K562 (cell line): ENCODE measurements around the gene WWP2. TPM values are rescaled to one million over a fixed set of nuclear protein-coding genes. Genes with fewer than 3 reads are reported as not detected.

Experiments
- ATAC-seq: fragments of 200-7000 bp; cut with Tn5 transposase; 3 replicates; pipeline ENCODE4 v1.9.1; 2020; ENCODE audit warnings: moderate library complexity
- BruUV-seq: library from RNA; stranded (reverse); fragments of 400-500 nt; replicated peaks from 2 replicates; lab custom pipeline; 2021; lab: Mats Ljungman, UMichigan
- CTCF ChIA-PET: fragments of 300-600 bp; formaldehyde crosslinking; extraction: SDS; loops from one replicate; lab custom pipeline; 2021; ENCODE audit warnings: low intra/inter-chr PET ratio; lab: Yijun Ruan, JAX
- POLR2A ChIA-PET: fragments of 300-600, 350-650 bp; sonication (Branson Sonifier 250); formaldehyde crosslinking; extraction: SDS; loops from one replicate; lab custom pipeline; 2021; ENCODE audit warnings: antibody characterized with exemption, inconsistent platforms; lab: Yijun Ruan, JAX
- DNase-seq, 4 experiments: peaks; one replicate each; pipeline versions ENCODE4 v3.0.0 to v3.0.0-alpha.2; 2011 to 2018; ENCODE audit warnings: low spot score in 3 of 4, mixed read lengths in 3 of 4; ENCODE audit errors: extremely low read depth in 1 of 4
- FAIRE-seq: peaks from 2 replicates; lab custom pipeline; 2011; peaks lifted over from hg19 to GRCh38; lab: Jason Lieb, UNC
- H2AFZ ChIP-seq: 2 replicates; pipeline ENCODE4 v1.6.0; 2011; ENCODE audit warnings: low read depth, low read length, control low read depth, inconsistent platforms
- H3K27ac ChIP-seq: fragments of 200-600 bp; 3 replicates; pipeline ENCODE4 v1.8.0; 2011; ENCODE audit warnings: low read depth, mild to moderate bottlenecking, control low read depth, inconsistent platforms, low read length, moderate library complexity, mixed read lengths; ENCODE audit errors: extremely low read depth
- H3K27me3 ChIP-seq, 2 experiments: fragments of 300-600 bp in 1 of 2; 2 replicates in 1 of 2; 3 replicates in 1 of 2; pipeline versions ENCODE4 v1.6.0 to v1.8.0; 2011; ENCODE audit warnings: inconsistent platforms in 2 of 2, low read length in 2 of 2, mild to moderate bottlenecking in 1 of 2, mixed read lengths in 1 of 2, moderate library complexity in 1 of 2; ENCODE audit not compliant: control insufficient read depth in 2 of 2, insufficient read depth in 2 of 2
- H3K36me3 ChIP-seq: fragments of 300-600 bp; 3 replicates; pipeline ENCODE4 v1.8.0; 2011; ENCODE audit warnings: mild to moderate bottlenecking, low read length, inconsistent platforms; ENCODE audit not compliant: control insufficient read depth, insufficient read depth
- H3K4me1 ChIP-seq, 2 experiments: fragments of 200-600 bp in 1 of 2; replicated peaks in 1 of 2; 2 replicates in 1 of 2; 3 replicates in 1 of 2; pipeline versions ENCODE4 v1.5.1 to v1.8.0; 2011; ENCODE audit warnings: inconsistent platforms in 2 of 2, low read length in 2 of 2, mild to moderate bottlenecking in 1 of 2, mixed read lengths in 1 of 2, moderate library complexity in 1 of 2; ENCODE audit not compliant: control insufficient read depth in 2 of 2, insufficient read depth in 2 of 2
- H3K4me2 ChIP-seq: 2 replicates; pipeline ENCODE4 v1.6.1; 2011; ENCODE audit warnings: low read length, control low read depth, inconsistent platforms, mixed read lengths; ENCODE audit not compliant: insufficient read depth
- H3K4me3 ChIP-seq: fragments of 200-600 bp; sonication (generic), shearing (Covaris generic); 2 replicates; pipeline ENCODE4 v1.5.1; 2016; ENCODE audit warnings: control low read depth, inconsistent platforms
- H3K79me2 ChIP-seq: fragments of 200-600 bp; 3 replicates; pipeline ENCODE4 v1.8.0; 2011; ENCODE audit warnings: low read length, inconsistent platforms; ENCODE audit not compliant: control insufficient read depth, insufficient read depth
- H3K9ac ChIP-seq, 2 experiments: 2 replicates each; pipeline versions ENCODE4 v1.6.0 to v1.6.1; 2011; ENCODE audit warnings: low read depth in 2 of 2, low read length in 2 of 2, control low read depth in 1 of 2, inconsistent platforms in 1 of 2, mild to moderate bottlenecking in 1 of 2, mixed read lengths in 1 of 2; ENCODE audit not compliant: insufficient read depth in 1 of 2
- H3K9me1 ChIP-seq: one replicate; pipeline ENCODE4 v1.6.0; 2011; ENCODE audit warnings: inconsistent platforms, mild to moderate bottlenecking, low read length, moderate library complexity; ENCODE audit not compliant: control insufficient read depth, insufficient read depth
- H3K9me3 ChIP-seq: replicated peaks from 2 replicates; pipeline ENCODE4 v1.5.1; 2011; ENCODE audit warnings: low read depth, low read length, inconsistent platforms; ENCODE audit not compliant: control insufficient read depth, insufficient read depth
- H4K20me1 ChIP-seq: replicated peaks from 2 replicates; pipeline ENCODE4 v1.6.1; 2011; ENCODE audit warnings: low read length, inconsistent platforms, mixed read lengths; ENCODE audit not compliant: control insufficient read depth, insufficient read depth
- ARID3A ChIP-seq: IDR thresholded peaks from 2 replicates; pipeline ENCODE4 v1.6.1; 2012; ENCODE audit warnings: low read depth, low read length, improper control_type of control experiment, borderline replicate concordance
- ATF7 ChIP-seq: fragments of 450-650 bp; IDR thresholded peaks from 2 replicates; pipeline ENCODE4 v1.7.1; 2014; ENCODE audit warnings: mild to moderate bottlenecking, moderate library complexity
- CBFA2T2 ChIP-seq: fragments of 450-650 bp; conservative IDR thresholded peaks from 2 replicates; pipeline ENCODE4 v1.6.1; 2017; ENCODE audit warnings: mild to moderate bottlenecking
- CTBP1 ChIP-seq: fragments of 450-650 bp; IDR thresholded peaks from 2 replicates; pipeline ENCODE4 v1.6.1; 2016; ENCODE audit warnings: borderline replicate concordance
- GABPA ChIP-seq: fragments of 200-800 bp; sonication (Bioruptor generic); conservative IDR thresholded peaks from 2 replicates; pipeline ENCODE4 v1.6.1; 2016; ENCODE audit warnings: low read depth, missing genetic modification characterization, missing compliant biosample characterization
- HMGXB4 ChIP-seq: sonication (generic); formaldehyde crosslinking; IDR thresholded peaks from 2 replicates; pipeline ENCODE4 v1.8.1; 2023; ENCODE audit warnings: mild to moderate bottlenecking, missing genetic modification reagents
- NCOA2 ChIP-seq, 2 experiments: fragments of 450-650 bp; IDR thresholded peaks; 2 replicates each; pipeline ENCODE4 v1.6.1; 2018; ENCODE audit warnings: mild to moderate bottlenecking in 2 of 2, moderate library complexity in 1 of 2; ENCODE audit not compliant: partially characterized antibody in 2 of 2
- NRF1 ChIP-seq, 2 experiments: fragments of 450-650 bp; IDR thresholded peaks in 1 of 2; conservative IDR thresholded peaks in 1 of 2; 2 replicates each; pipeline ENCODE4 v1.6.1; 2014; ENCODE audit warnings: mild to moderate bottlenecking in 2 of 2
- POLR3G ChIP-seq: IDR thresholded peaks from 2 replicates; pipeline ENCODE4 v1.6.1; 2011; ENCODE audit not compliant: insufficient read length, insufficient replicate concordance; ENCODE audit errors: extremely low read depth
- RFX5 ChIP-seq: IDR thresholded peaks from 2 replicates; pipeline ENCODE4 v1.6.1; 2011; ENCODE audit warnings: low read depth, mild to moderate bottlenecking, improper control_type of control experiment, low read length
- RNF2 ChIP-seq: sonication (generic); IDR thresholded peaks from 2 replicates; pipeline ENCODE4 v1.6.1; 2016
- TEAD2 ChIP-seq: fragments of 450-650 bp; IDR thresholded peaks from 2 replicates; pipeline ENCODE4 v1.6.1; 2016; ENCODE audit warnings: missing genetic modification characterization, control low read depth, missing compliant biosample characterization
- XRCC5 ChIP-seq: fragments of 200-400 bp; formaldehyde crosslinking; IDR thresholded peaks from 2 replicates; pipeline ENCODE4 v1.6.1; 2017; ENCODE audit warnings: low read depth, mild to moderate bottlenecking, low read length
- ZNF212 ChIP-seq: fragments of 450-650 bp; formaldehyde crosslinking; IDR thresholded peaks from 2 replicates; pipeline ENCODE4 v1.4.0; 2020; ENCODE audit warnings: mild to moderate bottlenecking
- ZNF282 ChIP-seq: sonication (generic); formaldehyde crosslinking; IDR thresholded peaks from 2 replicates; pipeline ENCODE4 v1.8.1; 2023; ENCODE audit warnings: missing genetic modification reagents
- ZNF551 ChIP-seq: fragments of 250-450 bp; sonication (Bioruptor Pico); IDR thresholded peaks from 2 replicates; pipeline ENCODE4 v1.5.0; 2021; ENCODE audit warnings: mild to moderate bottlenecking, moderate library complexity
- ZNF780A ChIP-seq: fragments of 250-450 bp; sonication (Bioruptor Pico); IDR thresholded peaks from 2 replicates; pipeline ENCODE4 v1.5.0; 2021; ENCODE audit warnings: mild to moderate bottlenecking
- WGBS: fragments of 100-300 bp; shearing (Covaris generic); methylation state at CpG from one replicate; pipeline ENCODE4 v1.1.6; 2016; ENCODE audit warnings: low coverage, mixed read lengths; ENCODE audit not compliant: insufficient coverage; ENCODE audit errors: missing lambda C conversion rate; 5-methylcytosine and 5-hydroxymethylcytosine counted together
- in situ Hi-C: fragments of 300-500 bp; cut with MboI; formaldehyde crosslinking; loops from 4 replicates; pipeline ENCODE4 v1.15.0; 2018; ENCODE audit warnings: inconsistent platforms, mixed read lengths
- intact Hi-C: fragments of 100-400 bp; cut with micrococcal nuclease; formaldehyde crosslinking; loops from 2 replicates; pipeline ENCODE4 v1.14.2; 2022
- polyA plus RNA-seq, 8 experiments: library from polyadenylated mRNA; depleted of rRNA in 4 of 8; stranded (reverse) in 5 of 8; unstranded in 3 of 8; fragments of >200 nt; fragmentation: Nextera tagmentation in 2 of 8; fragmentation: Illumina TruSeq in 1 of 8; extraction: Ambion mirVana in 2 of 8; extraction: Trizol in 1 of 8; gene quantifications; 2 replicates each; pipeline versions ENCODE4 v1.2.1 to v1.2.3, GENCODE V29; 2011 to 2014; ENCODE audit warnings: inconsistent platforms in 1 of 8, missing spikeins in 1 of 8
- total RNA-seq, 7 experiments: library from RNA; depleted of rRNA in 6 of 7; stranded (reverse); fragments of >200 nt in 6 of 7; fragmentation: Illumina TruSeq in 2 of 7; extraction: Trizol in 2 of 7; gene quantifications; 2 replicates each; pipeline versions ENCODE4 v1.2.1 to v1.2.3, GENCODE V29; 2011 to 2021; ENCODE audit warnings: low replicate concordance in 1 of 7
- TF ChIP-seq, protein P1 (sequence below), 3 experiments: fragments of 200-800 bp in 1 of 3; fragments of 250-450 bp in 1 of 3; fragments of 450-650 bp in 1 of 3; sonication (Bioruptor Pico) in 1 of 3; sonication (Bioruptor generic) in 1 of 3; formaldehyde crosslinking in 1 of 3; IDR thresholded peaks; 2 replicates each; pipeline versions ENCODE4 v1.6.1 to v1.8.0; 2016 to 2022; ENCODE audit warnings: mild to moderate bottlenecking in 2 of 3, missing genetic modification characterization in 2 of 3, missing compliant biosample characterization in 1 of 3, moderate library complexity in 1 of 3

WWP2 gene
- total and polyA plus RNA-seq, 9 of the 15 experiments (the other 6 are each of a cell fraction or from before 2014, with no cell fraction given): 1.9 to 34.4 (median 14.6) TPM

GRCh38 chr16:69787883-69788282 lies 25.8 kb downstream of the WWP2 start:
- peaks cover 28% of the 10 kb centered on the region; the same call in 2 of the 3 replicates for H3K36me3 ChIP-seq
- H3K4me3 ChIP-seq: no peak overlapping the region
- no peak for FAIRE-seq
- in situ Hi-C loops (loop anchor here (5.0 kb wide), 1 partner anchor 139 kb away; no protein-coding TSS in a partner anchor), intact Hi-C loops (no loop called here)
- ATAC-seq: no peak
- no peaks in the 10 kb centered on the region for H3K79me2 ChIP-seq
- H3K4me2 ChIP-seq: no peak overlapping the region
- 67% methylated on average over 4 of the region's 4 CpGs for WGBS
- H3K9ac ChIP-seq: no peak overlapping the region
- DNase-seq: no peak
- H3K9me3 ChIP-seq: no peaks in the 10 kb centered on the region
- H3K27me3 ChIP-seq: no peaks in the 10 kb centered on the region
- ChIA-PET POLR2A (no interaction called here), CTCF (interaction anchor here (0.6 kb wide), 1 partner anchor 143 kb away, joined by 3 read pairs; no protein-coding TSS in a partner anchor)
- H3K4me1 ChIP-seq: no peaks in the 10 kb centered on the region
- H2AFZ ChIP-seq: no peak overlapping the region
- no peak overlapping the region for H3K27ac ChIP-seq
- BruUV-seq: no TSS peak
- no peaks in the 10 kb centered on the region for H4K20me1 ChIP-seq
- TF ChIP-seq ZNF212 (CRISPR knock-in tag) (no peak), POLR3G (no peak), GABPA (no peak), HMGXB4 (no peak), CBFA2T2 (no peak), ZNF551 (CRISPR knock-in tag) (no peak), ARID3A (no peak), ATF7 (no peak), RFX5 (no peak), ZNF282 (CRISPR knock-in tag) (no peak), CTBP1 (no peak), NCOA2 (IDR thresholded peaks at IDR 0.05; ENCODE audit: partially characterized antibody in 2 of 2) (no peak), NRF1 (conservative IDR thresholded peaks at IDR 0.05 in 1 of 2, IDR thresholded peaks at IDR 0.05 in 1 of 2) (no peak), ZNF780A (CRISPR knock-in tag) (no peak), TEAD2 (tag) (no peak), RNF2 (no peak), XRCC5 (no peak)
- TF ChIP-seq, protein P1, sequence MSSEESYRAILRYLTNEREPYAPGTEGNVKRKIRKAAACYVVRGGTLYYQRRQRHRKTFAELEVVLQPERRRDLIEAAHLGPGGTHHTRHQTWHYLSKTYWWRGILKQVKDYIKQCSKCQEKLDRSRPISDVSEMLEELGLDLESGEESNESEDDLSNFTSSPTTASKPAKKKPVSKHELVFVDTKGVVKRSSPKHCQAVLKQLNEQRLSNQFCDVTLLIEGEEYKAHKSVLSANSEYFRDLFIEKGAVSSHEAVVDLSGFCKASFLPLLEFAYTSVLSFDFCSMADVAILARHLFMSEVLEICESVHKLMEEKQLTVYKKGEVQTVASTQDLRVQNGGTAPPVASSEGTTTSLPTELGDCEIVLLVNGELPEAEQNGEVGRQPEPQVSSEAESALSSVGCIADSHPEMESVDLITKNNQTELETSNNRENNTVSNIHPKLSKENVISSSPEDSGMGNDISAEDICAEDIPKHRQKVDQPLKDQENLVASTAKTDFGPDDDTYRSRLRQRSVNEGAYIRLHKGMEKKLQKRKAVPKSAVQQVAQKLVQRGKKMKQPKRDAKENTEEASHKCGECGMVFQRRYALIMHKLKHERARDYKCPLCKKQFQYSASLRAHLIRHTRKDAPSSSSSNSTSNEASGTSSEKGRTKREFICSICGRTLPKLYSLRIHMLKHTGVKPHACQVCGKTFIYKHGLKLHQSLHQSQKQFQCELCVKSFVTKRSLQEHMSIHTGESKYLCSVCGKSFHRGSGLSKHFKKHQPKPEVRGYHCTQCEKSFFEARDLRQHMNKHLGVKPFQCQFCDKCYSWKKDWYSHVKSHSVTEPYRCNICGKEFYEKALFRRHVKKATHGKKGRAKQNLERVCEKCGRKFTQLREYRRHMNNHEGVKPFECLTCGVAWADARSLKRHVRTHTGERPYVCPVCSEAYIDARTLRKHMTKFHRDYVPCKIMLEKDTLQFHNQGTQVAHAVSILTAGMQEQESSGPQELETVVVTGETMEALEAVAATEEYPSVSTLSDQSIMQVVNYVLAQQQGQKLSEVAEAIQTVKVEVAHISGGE (CRISPR knock-in tag; IDR thresholded peaks at IDR 0.05): no peak
- no peaks in the 10 kb centered on the region for H3K9me1 ChIP-seq
